Stimulated activated CD8-positive, alpha-beta memory T cell treated with anti-CD3 and anti-CD28 coated beads, Interleukin-4, amount 100 ng/mL, for 1 hour (primary cell): ENCODE results near the gene SETX.
"Not testable (repeated sequence)": the region's sequence is repeated elsewhere in the genome, so short reads cannot be mapped to it uniquely, and the experiment has no call there.

Experiments
- DNase-seq, 2 donors: peaks; one replicate each; pipeline ENCODE4 v3.0.0-alpha.2; 2020; ENCODE audit warnings: low read depth in 2 of 2, low spot score in 1 of 2

The SETX gene, protein sequence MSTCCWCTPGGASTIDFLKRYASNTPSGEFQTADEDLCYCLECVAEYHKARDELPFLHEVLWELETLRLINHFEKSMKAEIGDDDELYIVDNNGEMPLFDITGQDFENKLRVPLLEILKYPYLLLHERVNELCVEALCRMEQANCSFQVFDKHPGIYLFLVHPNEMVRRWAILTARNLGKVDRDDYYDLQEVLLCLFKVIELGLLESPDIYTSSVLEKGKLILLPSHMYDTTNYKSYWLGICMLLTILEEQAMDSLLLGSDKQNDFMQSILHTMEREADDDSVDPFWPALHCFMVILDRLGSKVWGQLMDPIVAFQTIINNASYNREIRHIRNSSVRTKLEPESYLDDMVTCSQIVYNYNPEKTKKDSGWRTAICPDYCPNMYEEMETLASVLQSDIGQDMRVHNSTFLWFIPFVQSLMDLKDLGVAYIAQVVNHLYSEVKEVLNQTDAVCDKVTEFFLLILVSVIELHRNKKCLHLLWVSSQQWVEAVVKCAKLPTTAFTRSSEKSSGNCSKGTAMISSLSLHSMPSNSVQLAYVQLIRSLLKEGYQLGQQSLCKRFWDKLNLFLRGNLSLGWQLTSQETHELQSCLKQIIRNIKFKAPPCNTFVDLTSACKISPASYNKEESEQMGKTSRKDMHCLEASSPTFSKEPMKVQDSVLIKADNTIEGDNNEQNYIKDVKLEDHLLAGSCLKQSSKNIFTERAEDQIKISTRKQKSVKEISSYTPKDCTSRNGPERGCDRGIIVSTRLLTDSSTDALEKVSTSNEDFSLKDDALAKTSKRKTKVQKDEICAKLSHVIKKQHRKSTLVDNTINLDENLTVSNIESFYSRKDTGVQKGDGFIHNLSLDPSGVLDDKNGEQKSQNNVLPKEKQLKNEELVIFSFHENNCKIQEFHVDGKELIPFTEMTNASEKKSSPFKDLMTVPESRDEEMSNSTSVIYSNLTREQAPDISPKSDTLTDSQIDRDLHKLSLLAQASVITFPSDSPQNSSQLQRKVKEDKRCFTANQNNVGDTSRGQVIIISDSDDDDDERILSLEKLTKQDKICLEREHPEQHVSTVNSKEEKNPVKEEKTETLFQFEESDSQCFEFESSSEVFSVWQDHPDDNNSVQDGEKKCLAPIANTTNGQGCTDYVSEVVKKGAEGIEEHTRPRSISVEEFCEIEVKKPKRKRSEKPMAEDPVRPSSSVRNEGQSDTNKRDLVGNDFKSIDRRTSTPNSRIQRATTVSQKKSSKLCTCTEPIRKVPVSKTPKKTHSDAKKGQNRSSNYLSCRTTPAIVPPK (N-terminal part only)

DNA sequence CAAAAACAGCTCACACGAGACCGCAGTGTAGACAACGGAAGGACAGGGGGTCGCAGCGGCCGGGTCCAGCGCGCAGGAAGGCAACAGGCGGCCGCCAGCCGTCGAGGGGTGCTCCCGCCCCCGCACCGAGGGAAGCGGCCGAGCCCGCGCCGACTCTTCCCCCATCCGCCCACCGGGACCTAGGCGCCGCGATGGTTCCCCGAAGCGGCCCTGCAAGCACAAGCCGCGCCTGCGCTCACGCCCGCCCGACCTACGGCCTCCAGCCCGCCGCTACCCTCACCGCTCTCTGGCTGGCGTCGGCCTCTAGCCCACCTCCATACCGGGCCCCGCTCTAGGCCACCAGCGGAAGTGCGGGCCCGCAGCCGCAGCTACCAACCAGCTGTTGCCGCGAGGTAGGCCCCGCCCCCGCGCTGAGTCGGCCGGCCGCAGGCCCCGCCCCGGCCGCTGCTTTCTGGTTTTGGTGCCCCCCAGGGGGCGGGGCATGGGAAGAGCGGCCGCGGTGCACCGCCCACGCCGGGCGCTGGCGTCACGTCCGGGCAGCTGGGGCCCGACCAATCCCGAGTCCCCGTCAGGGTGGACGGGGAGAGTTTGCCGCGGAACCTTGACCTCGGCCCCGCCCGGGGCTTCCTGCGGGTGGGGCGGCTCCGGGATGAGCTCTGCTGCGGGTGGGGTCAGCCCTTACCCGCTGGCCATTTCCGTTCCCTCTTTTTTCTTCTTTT is at the start of gene SETX:
SETX (minus strand) TSS at position 350 of the 719 bp plus-strand sequence. CDS start 5,558 bp downstream, outside the sequence.
- peak; percentile 90 for DNase-seq

DNA sequence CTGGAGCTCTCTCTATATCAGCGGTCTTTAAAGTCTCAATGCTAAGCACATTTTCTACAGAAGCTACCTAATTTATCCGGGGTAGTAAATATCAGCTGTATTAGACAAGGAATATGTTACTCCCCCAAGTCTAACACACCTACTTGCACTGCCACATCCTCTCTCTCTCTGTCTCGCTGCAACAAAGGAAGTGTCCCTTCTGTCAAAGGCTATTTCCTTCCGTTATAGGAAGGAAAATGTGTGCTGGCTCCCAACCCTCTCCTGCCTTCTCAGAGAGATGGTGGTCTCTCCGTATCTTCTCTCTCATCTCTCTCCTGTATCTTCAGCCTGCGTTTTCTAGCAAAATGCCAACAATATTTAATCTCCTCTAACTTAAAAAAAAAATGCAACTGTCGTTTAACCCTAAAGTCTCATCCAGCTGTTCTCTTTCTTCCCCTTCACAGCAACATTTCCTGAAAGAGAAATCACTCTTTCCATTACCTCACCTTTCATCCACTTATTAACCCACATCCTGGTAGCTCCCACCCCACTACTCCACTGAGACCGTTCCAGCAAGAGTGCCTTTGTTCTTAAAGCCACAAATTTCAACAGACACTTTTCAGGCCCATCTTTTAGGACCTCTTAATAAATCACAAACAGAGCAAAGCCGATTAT is 49.6 kb upstream of the SETX start:
- no peak for DNase-seq

DNA sequence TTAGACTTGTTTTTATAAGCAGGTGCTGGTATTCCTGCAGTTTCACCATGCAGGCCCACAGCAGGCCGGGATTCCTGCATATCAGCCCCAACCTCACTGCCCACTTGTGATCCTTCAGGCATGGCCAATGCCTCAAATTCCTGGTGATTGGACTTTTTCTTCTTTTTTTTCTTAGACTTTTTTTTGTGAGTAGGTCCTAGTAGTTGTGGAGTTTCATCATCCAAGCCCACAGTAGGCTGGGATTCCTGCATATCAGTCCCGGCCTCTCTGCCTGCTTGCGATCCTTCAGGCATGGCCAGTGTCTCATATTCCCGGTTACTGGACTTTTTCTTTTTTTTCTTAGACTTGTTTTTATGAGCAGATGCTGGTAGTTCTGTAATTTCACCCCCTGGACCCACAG is 47.0 kb upstream of the SETX start:
- no peak for DNase-seq

DNA sequence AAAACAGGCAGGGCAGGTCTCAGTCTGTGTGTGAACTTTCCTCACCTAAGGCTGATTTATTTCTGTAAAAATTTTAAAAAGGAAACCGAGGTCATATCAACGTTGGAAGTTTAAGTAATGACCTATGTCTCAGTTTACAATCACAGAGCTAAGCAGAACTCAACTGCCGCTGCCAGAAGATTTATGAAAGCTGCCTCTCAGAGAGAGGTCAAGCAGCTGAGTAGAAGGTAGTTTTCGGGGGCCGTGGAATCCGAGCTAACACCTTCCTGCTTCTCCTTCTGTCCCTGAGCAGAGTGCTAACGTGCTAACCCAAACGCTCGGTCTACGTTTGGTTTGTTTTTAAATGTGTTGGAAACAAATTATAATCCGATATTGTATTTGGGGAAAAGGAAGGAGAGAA is 40.8 kb upstream of the SETX start:
- DNase-seq = no peak

DNA sequence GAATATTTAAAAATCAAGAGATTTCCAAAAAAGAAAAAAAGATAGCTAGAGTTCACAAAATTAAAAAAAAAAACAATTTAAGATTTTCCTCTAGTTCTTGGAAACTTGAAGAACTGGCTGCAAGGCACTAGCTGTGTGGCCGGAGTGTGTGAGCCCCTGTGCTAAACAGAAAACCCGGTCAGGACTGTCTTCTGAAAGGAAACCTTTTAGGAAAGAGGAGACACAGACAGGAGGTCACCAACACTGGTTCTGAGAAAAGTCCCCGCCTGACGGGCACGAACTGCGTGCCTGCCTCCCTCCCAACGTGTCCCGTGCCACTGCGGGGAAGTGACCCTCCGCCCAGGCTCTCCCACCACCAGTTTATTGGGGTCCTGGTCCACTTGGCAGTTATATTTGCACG is 36.7 kb upstream of the SETX start:
- no peak for DNase-seq

DNA sequence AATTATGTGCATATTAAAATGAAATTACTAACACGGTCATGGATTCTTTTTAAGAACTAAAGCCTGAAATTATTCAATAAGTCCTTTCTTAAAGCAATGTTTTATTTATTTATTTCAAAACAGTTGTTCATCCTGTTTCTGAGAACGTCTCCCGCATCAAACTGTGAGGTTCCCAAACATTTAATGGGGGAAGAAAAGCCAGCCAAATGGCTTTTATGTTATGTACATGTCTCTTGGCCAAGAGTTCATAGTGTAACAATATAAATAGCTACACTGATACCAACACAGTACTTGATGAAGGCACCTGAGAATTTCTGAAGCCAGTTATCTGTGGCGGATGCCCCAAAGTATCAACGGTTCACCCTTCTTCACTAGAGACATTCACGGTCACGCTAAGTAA is 36.2 kb upstream of the SETX start:
- DNase-seq = no peak

DNA sequence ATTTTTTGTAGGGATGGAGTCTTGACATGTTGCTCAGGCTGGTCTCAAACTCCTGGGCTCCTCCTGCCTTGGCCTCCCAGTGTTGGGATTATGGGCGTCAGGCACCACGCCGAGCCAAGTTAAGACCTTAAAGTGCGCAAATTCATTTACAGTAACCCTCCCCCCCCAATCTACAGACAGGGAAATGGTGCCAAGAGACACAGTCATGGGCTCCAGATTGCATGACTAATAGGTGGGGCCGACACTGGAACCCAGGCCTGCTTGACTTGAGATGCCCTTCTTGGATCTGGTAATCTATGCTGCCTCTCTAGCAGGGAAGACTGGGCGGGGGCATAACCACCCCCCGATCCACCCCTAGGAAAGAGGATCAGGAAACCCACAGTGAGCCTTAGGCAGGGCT is 32.3 kb upstream of the SETX start:
- DNase-seq = no peak

DNA sequence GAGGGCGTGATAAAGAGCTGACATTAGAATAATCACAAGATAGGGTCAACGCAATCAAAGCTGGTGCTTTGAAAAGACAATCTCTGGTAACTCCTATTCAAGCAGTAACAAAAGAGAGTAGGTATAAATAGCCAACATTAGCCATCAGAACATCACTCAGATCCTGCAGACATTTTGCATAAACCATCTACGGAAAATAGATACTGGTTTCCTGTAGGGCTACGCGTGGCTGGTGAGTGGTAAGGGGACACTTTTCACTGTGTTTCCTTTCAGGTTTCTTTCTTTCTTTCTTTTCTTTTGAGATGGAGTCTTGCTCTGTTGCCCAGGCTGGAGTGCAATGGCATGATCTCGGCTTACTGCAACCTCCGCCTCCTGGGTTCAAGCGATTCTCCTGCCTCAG is 29.6 kb upstream of the SETX start:
- no peak for DNase-seq

DNA sequence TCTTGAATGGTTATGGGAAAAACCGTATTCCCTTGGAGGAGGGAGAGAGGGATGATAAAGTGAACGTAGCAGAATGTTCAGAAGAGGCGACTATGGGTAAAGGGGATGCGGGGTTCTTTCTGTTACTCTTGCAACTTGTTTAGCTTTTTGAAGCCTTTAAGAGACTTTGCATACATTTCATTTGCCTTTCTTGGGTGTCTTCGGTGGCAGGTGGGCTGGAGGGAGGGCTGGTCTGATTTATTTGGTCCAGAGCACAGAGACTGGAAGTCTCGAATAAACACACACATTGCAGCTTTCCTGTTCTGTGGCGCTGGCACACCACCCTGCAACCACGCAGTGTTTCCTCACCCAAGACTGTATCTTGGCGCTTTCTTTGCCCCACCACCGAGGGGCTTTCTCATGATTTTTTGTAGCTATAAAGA is 28.7 kb upstream of the SETX start:
- no peak for DNase-seq

DNA sequence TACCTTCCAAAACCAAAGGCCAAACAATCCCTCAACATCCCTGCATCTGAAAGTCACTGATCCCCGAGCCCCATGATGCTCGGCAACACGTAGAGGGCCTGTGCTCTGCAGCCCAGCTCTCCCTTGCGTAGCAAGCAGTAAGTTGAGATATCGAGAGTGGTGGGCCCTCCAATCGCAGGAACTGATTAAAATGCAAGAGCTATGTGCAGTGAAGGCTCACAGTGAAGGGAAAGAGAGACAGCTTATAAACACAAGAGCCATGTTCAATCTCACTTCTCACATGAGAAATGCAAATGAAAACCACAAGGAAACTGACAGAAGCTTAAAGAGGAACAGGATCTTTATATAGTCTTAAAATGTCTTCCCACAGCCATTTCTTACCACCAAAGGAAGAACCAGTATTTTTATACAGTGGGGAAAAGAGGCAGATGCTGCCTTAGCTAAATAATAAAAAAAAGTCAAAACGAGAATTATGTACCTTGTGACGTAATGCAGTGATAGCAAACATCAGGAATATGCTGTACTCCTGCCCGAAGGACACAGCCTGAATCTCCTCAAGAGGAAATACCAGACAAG is 27.3 kb upstream of the SETX start:
- DNase-seq = no peak

DNA sequence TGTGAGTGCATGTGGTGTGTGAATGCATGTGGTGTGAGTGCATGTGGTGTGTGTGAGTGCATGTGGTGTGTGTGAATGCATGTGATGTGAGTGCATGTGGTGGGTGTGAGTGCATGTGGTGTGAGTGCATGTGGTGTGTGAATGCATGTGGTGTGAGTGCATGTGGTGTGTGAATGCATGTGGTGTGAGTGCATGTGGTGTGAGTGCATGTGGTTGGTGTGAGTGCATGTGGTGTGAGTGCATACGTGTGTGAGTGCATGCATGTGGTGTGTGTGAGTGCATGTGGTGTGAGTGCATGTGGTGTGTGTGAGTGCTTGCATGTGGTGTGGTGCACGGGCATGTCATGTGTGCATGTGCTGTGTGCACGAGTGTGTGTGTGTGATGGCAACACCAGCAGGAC is 23.6 kb upstream of the SETX start:
- DNase-seq = not testable (repeated sequence)

DNA sequence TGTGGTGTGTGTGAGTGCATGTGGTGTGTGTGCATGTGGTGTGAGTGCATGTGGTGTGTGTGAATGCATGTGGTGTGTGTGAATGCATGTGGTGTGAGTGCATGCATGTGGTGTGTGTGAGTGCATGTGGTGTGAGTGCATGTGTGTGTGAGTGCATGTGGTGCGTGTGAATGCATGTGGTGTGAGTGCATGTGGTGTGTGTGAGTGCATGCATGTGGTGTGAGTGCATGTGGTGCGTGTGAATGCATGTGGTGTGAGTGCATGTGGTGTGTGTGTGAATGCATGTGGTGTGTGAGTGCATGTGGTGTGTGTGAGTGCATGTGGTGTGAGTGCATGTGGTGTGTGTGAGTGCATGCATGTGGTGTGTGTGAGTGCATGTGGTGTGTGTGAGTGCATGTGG is 23.0 kb upstream of the SETX start:
- DNase-seq = not testable (repeated sequence)

DNA sequence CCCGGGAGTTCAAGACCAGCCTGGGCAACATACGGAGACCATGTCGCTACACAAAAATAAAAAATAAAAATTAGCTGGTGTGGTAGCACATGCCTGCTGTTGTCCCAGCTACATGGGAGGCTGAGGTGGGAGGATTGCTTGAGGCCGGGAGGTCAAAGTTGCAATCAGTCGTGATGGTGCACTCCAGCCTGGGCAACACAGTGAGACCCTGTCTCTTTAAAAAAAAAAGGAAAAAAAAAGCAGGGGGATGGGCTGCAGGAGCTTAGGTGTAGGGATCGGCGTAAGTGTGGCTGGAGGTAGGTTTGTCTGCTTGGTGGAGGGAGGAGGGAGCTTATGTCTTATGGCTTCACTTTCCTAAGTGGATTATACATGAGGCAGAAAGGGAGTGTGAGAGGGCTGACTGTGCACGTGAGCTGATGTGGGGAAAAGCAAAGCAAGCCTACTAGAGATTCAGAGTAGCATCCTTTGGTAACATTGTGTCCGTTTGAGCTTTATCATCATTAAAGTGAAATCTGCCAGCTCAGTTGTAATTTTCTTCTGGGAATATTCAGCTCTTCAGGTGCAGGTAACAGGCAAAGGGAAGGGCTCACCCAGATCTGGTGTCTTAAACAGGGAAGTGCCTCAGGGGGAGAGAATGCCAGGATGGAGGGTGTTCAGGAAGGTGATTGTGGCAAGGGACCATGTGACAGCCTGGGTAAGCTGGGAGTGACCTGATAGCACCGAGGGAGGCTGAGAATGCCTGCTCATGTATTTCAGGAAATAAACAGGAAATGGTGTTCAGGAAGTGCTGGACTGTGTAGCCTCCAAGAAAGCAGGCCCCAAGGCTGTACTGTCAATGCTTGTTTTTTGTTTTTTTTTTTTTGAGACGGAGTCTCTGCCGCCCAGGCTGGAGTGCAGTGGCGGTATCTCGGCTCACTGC is 17.6 kb upstream of the SETX start:
- DNase-seq = no peak

DNA sequence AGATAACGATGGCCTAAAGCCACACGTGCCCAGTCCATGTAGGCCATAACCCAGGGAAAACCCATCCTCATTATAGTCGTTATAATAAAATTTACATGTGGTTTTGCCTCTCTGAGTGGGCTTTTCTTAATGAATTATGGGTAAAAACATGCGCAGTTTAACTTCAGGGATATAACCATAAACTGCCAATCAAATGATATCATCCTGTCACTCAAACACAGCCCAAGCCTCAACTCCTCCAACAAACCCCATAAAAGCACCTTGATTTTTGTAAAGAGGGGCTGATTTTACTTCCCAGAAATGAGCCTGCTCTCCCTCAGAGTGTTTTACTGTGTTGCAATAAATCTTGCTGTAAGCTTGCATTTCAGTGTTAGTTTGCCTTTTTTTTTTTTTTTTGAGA is 15.8 kb upstream of the SETX start:
- no peak for DNase-seq

DNA sequence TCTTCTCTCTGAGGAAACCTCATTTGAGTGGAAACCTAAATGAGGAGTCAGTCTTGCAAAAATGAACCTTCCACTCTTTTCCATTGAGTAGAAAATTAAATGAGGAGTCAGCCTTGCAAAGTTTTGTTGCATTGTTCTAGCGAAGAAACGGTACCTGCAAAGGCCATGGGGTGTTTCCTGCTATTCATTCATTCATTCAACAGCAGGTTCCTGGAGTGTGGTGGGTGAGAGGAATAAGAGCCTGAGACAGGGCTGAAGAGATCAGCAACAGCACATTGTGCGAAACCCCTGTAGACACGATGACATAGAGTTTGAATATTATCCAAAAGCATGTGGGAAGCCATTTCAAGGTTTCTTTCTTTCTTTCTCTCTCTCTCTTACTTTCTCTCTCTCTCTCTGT is 14.6 kb upstream of the SETX start:
- no peak for DNase-seq

DNA sequence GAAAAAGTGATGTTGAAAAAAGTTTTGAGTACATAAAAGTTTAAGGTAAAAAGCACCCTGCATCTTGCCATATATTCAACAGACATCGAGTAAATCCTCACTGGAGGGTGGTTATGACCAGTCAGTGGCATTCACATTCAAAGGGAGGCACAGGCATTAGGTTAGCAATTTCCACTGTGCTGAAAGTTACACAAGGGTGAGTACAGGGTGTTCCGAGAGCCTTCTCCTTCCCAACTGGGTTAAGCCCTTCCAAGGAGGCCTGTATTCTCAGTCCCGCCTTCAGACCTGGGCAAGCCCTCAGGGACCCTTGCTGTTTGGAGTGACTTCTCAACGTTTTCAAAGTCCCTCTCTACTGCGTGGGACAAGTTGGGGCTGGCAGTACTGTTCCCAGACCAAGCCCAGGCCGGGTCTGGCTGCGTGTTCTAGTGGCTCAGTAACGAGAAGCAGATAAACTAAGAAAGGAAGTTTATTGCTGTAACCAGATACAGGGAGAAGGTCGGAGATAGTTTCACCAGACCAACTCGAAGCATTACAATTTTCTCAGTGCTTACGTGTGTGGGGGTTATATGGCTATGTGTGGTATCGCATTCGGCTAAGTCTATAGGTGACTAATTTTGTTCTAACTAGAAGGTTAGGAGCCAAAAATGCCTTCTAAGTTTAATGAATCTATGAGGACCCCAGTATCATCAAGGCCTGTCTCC is 13.0 kb upstream of the SETX start:
- DNase-seq = no peak

DNA sequence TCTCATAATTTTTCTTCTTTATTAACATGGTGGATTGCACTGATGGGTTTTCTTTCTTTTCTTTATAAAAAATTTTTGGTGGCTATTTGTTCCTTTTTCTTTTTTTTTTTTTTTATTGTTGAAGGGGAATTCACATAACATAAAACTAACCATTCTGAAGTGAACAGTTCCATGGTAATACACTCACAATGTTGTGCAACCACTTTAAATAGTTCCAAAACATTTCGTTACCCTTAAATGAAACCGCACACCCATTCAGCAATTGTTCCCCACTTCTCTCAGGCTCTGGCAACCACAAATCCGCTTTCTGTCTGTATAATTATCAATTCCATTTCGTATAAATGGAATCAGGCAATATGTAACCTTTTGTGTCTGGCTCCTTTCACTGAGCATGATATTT is 11.7 kb upstream of the SETX start:
- no peak for DNase-seq

DNA sequence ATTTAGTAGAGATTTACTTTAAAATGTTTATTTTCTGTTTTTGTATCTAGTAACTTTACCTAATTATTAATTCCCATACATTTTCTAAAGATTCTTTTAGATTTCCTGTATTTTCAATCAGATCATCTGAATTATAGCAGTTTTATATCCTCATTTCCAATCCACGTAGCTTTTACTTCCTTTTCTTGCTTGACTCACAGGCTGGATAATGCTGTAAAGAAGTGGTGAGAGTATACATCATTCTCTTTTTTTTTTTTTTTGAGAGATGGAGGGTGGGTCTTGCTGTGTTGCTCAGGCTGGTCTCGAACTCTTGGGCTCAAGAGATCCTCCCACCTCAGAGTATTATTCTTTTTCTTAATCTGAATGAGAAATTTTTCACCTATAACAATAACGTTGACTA is 11.2 kb upstream of the SETX start:
- no peak for DNase-seq
